IMR-90 (cell line): ENCODE measurements around the gene ABCC9. TPM values are rescaled to one million over a fixed set of nuclear protein-coding genes. Genes with fewer than 3 reads are reported as not detected.
A peak's percentile ranks its signal among the peaks of the same experiment; 100 is the strongest.

Experiments
- ATAC-seq: fragments of 200-7000 bp; cut with Tn5 transposase; 2 replicates; pipeline ENCODE4 v1.9.1; 2020; ENCODE audit warnings: low read depth, mild to moderate bottlenecking, moderate library complexity
- BruUV-seq: library from RNA; stranded (reverse); fragments of 400-500 nt; replicated peaks from 2 replicates; lab custom pipeline; 2021; lab: Mats Ljungman, UMichigan
- CTCF ChIA-PET: fragments of 300-600 bp; formaldehyde crosslinking; extraction: SDS; loops from one replicate; lab custom pipeline; 2021; ENCODE audit warnings: antibody characterized with exemption; lab: Yijun Ruan, JAX
- POLR2A ChIA-PET: fragments of 300-600 bp; sonication (Branson Sonifier 250); formaldehyde crosslinking; loops from one replicate; lab custom pipeline; 2022; ENCODE audit warnings: antibody characterized with exemption; ENCODE audit not compliant: unreplicated experiment; lab: Charles Lee
- DNase-seq: peaks from one replicate; pipeline ENCODE4 v3.0.0; 2013
- H2AFZ ChIP-seq: replicated peaks from 2 replicates; pipeline ENCODE3; 2013; ENCODE audit warnings: low read length, mild to moderate bottlenecking; ENCODE audit not compliant: poor library complexity
- H2AK5ac ChIP-seq: 2 replicates; pipeline ENCODE4 v1.6.1; 2013; ENCODE audit warnings: low read depth, low read length, inconsistent platforms
- H2AK9ac ChIP-seq: replicated peaks from 2 replicates; pipeline ENCODE3; 2013; ENCODE audit warnings: mild to moderate bottlenecking, low read depth, low read length, moderate library complexity; ENCODE audit not compliant: poor library complexity
- H2BK120ac ChIP-seq: 2 replicates; pipeline ENCODE4 v1.6.1; 2013; ENCODE audit warnings: low read depth, low read length, inconsistent platforms
- H2BK15ac ChIP-seq: 3 replicates; pipeline ENCODE4 v1.6.1; 2013; ENCODE audit warnings: low read depth, low read length, inconsistent platforms
- H2BK20ac ChIP-seq: 2 replicates; pipeline ENCODE4 v1.6.1; 2013; ENCODE audit warnings: low read depth, mild to moderate bottlenecking, inconsistent platforms, low read length, moderate library complexity
- H2BK5ac ChIP-seq: 2 replicates; pipeline ENCODE4 v1.6.1; 2013; ENCODE audit warnings: mild to moderate bottlenecking, low read depth, low read length, inconsistent platforms; ENCODE audit not compliant: poor library complexity, severe bottlenecking
- H3K14ac ChIP-seq: replicated peaks from 2 replicates; pipeline ENCODE4 v1.6.1; 2013; ENCODE audit warnings: low read depth, low read length, inconsistent platforms
- H3K18ac ChIP-seq: 2 replicates; pipeline ENCODE4 v1.6.1; 2013; ENCODE audit warnings: low read depth, low read length, control low read depth
- H3K23ac ChIP-seq: 2 replicates; pipeline ENCODE4 v1.6.1; 2013; ENCODE audit warnings: low read depth, low read length, inconsistent platforms
- H3K27ac ChIP-seq: 2 replicates; pipeline ENCODE4 v1.5.1; 2013; ENCODE audit warnings: mild to moderate bottlenecking, control low read depth, low read length; ENCODE audit not compliant: insufficient read depth
- H3K27me3 ChIP-seq: 2 replicates; pipeline ENCODE4 v1.6.1; 2013; ENCODE audit warnings: low read length; ENCODE audit not compliant: control insufficient read depth, insufficient read depth
- H3K36me3 ChIP-seq: 2 replicates; pipeline ENCODE4 v1.6.1; 2013; ENCODE audit warnings: low read length, mixed read lengths; ENCODE audit not compliant: control insufficient read depth, insufficient read depth
- H3K4ac ChIP-seq: 2 replicates; pipeline ENCODE4 v1.6.1; 2013; ENCODE audit warnings: low read depth, low read length, inconsistent platforms
- H3K4me1 ChIP-seq: 2 replicates; pipeline ENCODE4 v1.6.1; 2013; ENCODE audit warnings: low read length, mixed read lengths; ENCODE audit not compliant: control insufficient read depth, insufficient read depth
- H3K4me2 ChIP-seq: 2 replicates; pipeline ENCODE4 v1.6.1; 2013; ENCODE audit warnings: low read depth, mild to moderate bottlenecking, control low read depth, low read length, moderate library complexity
- H3K4me3 ChIP-seq: 2 replicates; pipeline ENCODE4 v1.5.1; 2013; ENCODE audit warnings: low read depth, mild to moderate bottlenecking, control low read depth, low read length, moderate library complexity; ENCODE audit not compliant: insufficient read depth
- H3K56ac ChIP-seq: 2 replicates; pipeline ENCODE4 v1.6.1; 2013; ENCODE audit warnings: low read length, inconsistent platforms; ENCODE audit not compliant: insufficient read depth; ENCODE audit errors: extremely low read depth
- H3K79me1 ChIP-seq, 2 experiments: 2 replicates each; pipeline ENCODE4 v1.6.1; 2013; ENCODE audit warnings: low read length in 2 of 2, inconsistent platforms in 1 of 2, low read depth in 1 of 2
- H3K9ac ChIP-seq: 2 replicates; pipeline ENCODE4 v1.6.1; 2013; ENCODE audit warnings: low read depth, low read length, control low read depth
- H3K9me1 ChIP-seq: 2 replicates; pipeline ENCODE4 v1.6.1; 2013; ENCODE audit warnings: low read length, inconsistent platforms; ENCODE audit not compliant: insufficient read depth
- H3K9me3 ChIP-seq: 2 replicates; pipeline ENCODE4 v1.6.1; 2013; ENCODE audit warnings: low read length; ENCODE audit not compliant: control insufficient read depth, insufficient read depth
- H4K20me1 ChIP-seq: 2 replicates; pipeline ENCODE4 v1.6.1; 2013; ENCODE audit warnings: low read length, inconsistent platforms; ENCODE audit not compliant: insufficient read depth
- H4K5ac ChIP-seq: 2 replicates; pipeline ENCODE4 v1.6.1; 2013; ENCODE audit warnings: mild to moderate bottlenecking, low read depth, low read length, control low read depth
- H4K8ac ChIP-seq, 2 experiments: 2 replicates each; pipeline ENCODE4 v1.6.1; 2013; ENCODE audit warnings: low read depth in 2 of 2, low read length in 2 of 2, control low read depth in 1 of 2, inconsistent platforms in 1 of 2
- H4K91ac ChIP-seq: 2 replicates; pipeline ENCODE4 v1.6.1; 2013; ENCODE audit warnings: low read depth, low read length, inconsistent platforms; ENCODE audit not compliant: insufficient read depth
- BHLHE40 ChIP-seq: fragments of 150-350 bp; IDR thresholded peaks from 2 replicates; pipeline ENCODE4 v1.6.1; 2016; ENCODE audit warnings: mild to moderate bottlenecking, low read depth, low read length
- CEBPB ChIP-seq: IDR thresholded peaks from 2 replicates; pipeline ENCODE4 v1.6.1; 2012; ENCODE audit warnings: low read depth, low read length, improper control_type of control experiment
- CHD1 ChIP-seq: IDR thresholded peaks from 2 replicates; pipeline ENCODE4 v1.6.1; 2012; ENCODE audit warnings: low read depth, low read length, improper control_type of control experiment
- CTCF ChIP-seq: conservative IDR thresholded peaks from 2 replicates; pipeline ENCODE4 v1.5.1; 2012; ENCODE audit warnings: mild to moderate bottlenecking, low read depth, low read length, improper control_type of control experiment
- ELK1 ChIP-seq: fragments of 150-350 bp; IDR thresholded peaks from 2 replicates; pipeline ENCODE4 v1.6.1; 2016; ENCODE audit warnings: low read depth, mild to moderate bottlenecking, low read length, moderate library complexity, borderline replicate concordance
- FOS ChIP-seq: fragments of 150-350 bp; IDR thresholded peaks from 2 replicates; pipeline ENCODE4 v1.6.1; 2016; ENCODE audit warnings: low read depth, low read length
- MAFK ChIP-seq: IDR thresholded peaks from 2 replicates; pipeline ENCODE4 v1.6.1; 2012; ENCODE audit warnings: low read depth, low read length, improper control_type of control experiment
- MAZ ChIP-seq: IDR thresholded peaks from 2 replicates; pipeline ENCODE4 v1.6.1; 2012; ENCODE audit warnings: low read depth, mild to moderate bottlenecking, low read length, improper control_type of control experiment, moderate library complexity, borderline replicate concordance
- MXI1 ChIP-seq: IDR thresholded peaks from 2 replicates; pipeline ENCODE4 v1.6.1; 2012; ENCODE audit warnings: low read depth, mild to moderate bottlenecking, low read length, moderate library complexity, borderline replicate concordance
- NFE2L2 ChIP-seq: fragments of 150-350 bp; IDR thresholded peaks from 2 replicates; pipeline ENCODE4 v1.6.1; 2016; ENCODE audit warnings: low read depth, mild to moderate bottlenecking, low read length
- POLR2A ChIP-seq: IDR thresholded peaks from 2 replicates; pipeline ENCODE4 v1.6.1; 2012; ENCODE audit warnings: mild to moderate bottlenecking, low read depth, low read length
- RAD21 ChIP-seq: IDR thresholded peaks from 2 replicates; pipeline ENCODE4 v1.6.1; 2012; ENCODE audit warnings: low read length, improper control_type of control experiment
- RCOR1 ChIP-seq: IDR thresholded peaks from 2 replicates; pipeline ENCODE4 v1.6.1; 2012; ENCODE audit warnings: mild to moderate bottlenecking, low read length, improper control_type of control experiment; ENCODE audit not compliant: insufficient replicate concordance
- RFX5 ChIP-seq: IDR thresholded peaks from 2 replicates; pipeline ENCODE4 v1.8.0; 2012; ENCODE audit warnings: low read depth, mild to moderate bottlenecking, low read length, moderate library complexity
- SMC3 ChIP-seq: fragments of 150-350 bp; IDR thresholded peaks from 2 replicates; pipeline ENCODE4 v1.6.1; 2016; ENCODE audit warnings: low read depth, mild to moderate bottlenecking, antibody characterized with exemption, low read length, moderate library complexity
- USF2 ChIP-seq: fragments of 150-350 bp; IDR thresholded peaks from 2 replicates; pipeline ENCODE4 v1.6.1; 2017; ENCODE audit warnings: mild to moderate bottlenecking, antibody characterized with exemption, low read length, low read depth
- WGBS, 2 experiments: methylation state at CpG; one replicate each; pipeline versions ENCODE4 v1.1.5 to v1.1.7; 2013; ENCODE audit warnings: missing lambda C conversion rate in 2 of 2; ENCODE audit not compliant: insufficient read length in 1 of 2; ENCODE audit errors: extremely low coverage in 2 of 2; 5-methylcytosine and 5-hydroxymethylcytosine counted together
- dilution Hi-C: fragments of 300-500 bp; cut with HindIII; formaldehyde crosslinking; loops from one replicate; pipeline ENCODE4 v1.14.3; 2018; ENCODE audit warnings: low sequenced_read_pairs; ENCODE audit not compliant: unreplicated experiment
- in situ Hi-C: fragments of 300-500 bp; cut with MboI; formaldehyde crosslinking; loops from 3 replicates; pipeline ENCODE4 v1.14.3; 2019; ENCODE audit warnings: low sequenced_read_pairs, inconsistent platforms, mixed read lengths
- intact Hi-C: fragments of 100-400 bp; cut with micrococcal nuclease; formaldehyde crosslinking; loops from 2 replicates; pipeline ENCODE4 v1.10.0; 2022
- polyA plus RNA-seq, 3 experiments: library from polyadenylated mRNA; depleted of rRNA; stranded (reverse); fragments of >200 nt; gene quantifications; 2 replicates each; pipeline ENCODE4 v1.2.3, GENCODE V29; 2012; ENCODE audit warnings: low replicate concordance in 1 of 3
- total RNA-seq: library from RNA; depleted of rRNA; stranded (reverse); fragments of >200 nt; gene quantifications from 2 replicates; pipeline ENCODE4 v1.2.3, GENCODE V29; 2012

ABCC9 gene
- total and polyA plus RNA-seq, 2 of the 4 experiments (the other 2 are of a cell fraction): 1.2 to 6.6 TPM

- no peak overlapping the region for H2BK15ac ChIP-seq
- H3K14ac ChIP-seq: no peak overlapping the region
- intact Hi-C loops (no loop called here), dilution Hi-C loops (no loop called here), in situ Hi-C loops (no loop called here)
- no peak overlapping the region for H3K4ac ChIP-seq
- no peak overlapping the region for H2BK5ac ChIP-seq
- no peak overlapping the region for H2BK20ac ChIP-seq
- no peak overlapping the region for H2AK9ac ChIP-seq
- no peak overlapping the region for H3K56ac ChIP-seq
- no peaks in the 10 kb centered on the region for H3K36me3 ChIP-seq
- peak; percentile 42; the same call in 1 of the 2 replicates for ATAC-seq
- H3K18ac ChIP-seq: no peak overlapping the region
- BruUV-seq: no TSS peak
- no peaks in the 10 kb centered on the region for H3K9me1 ChIP-seq
- no peak overlapping the region for H3K4me2 ChIP-seq
- no peak overlapping the region for H4K5ac ChIP-seq
- ChIA-PET CTCF (no interaction called here), POLR2A (interaction anchor here (0.6 kb wide), 1 partner anchor 1828 kb away, joined by 5 read pairs; no protein-coding TSS in a partner anchor)
- no peaks in the 10 kb centered on the region for H4K20me1 ChIP-seq
- H3K23ac ChIP-seq: no peak overlapping the region
- no CpG with 5 or more reads among the region's 1 CpG for WGBS, 2 experiments
- H2AFZ ChIP-seq: no peak overlapping the region
- no peak overlapping the region for H2AK5ac ChIP-seq
- H3K4me3 ChIP-seq: no peak overlapping the region
- H2BK120ac ChIP-seq: no peak overlapping the region
- H4K8ac ChIP-seq: no peak overlapping the region
- H3K27me3 ChIP-seq: no peaks in the 10 kb centered on the region
- no peaks in the 10 kb centered on the region for H3K4me1 ChIP-seq
- TF ChIP-seq USF2 (no peak), MAFK (no peak), CHD1 (no peak), BHLHE40 (no peak), ELK1 (no peak), RAD21 (no peak), MXI1 (no peak), CTCF (no peak), NFE2L2 (no peak), SMC3 (no peak), RCOR1 (no peak), RFX5 (no peak), POLR2A (no peak), FOS (no peak), CEBPB (no peak), MAZ (no peak)
- no peaks in the 10 kb centered on the region for H3K9me3 ChIP-seq
- H4K91ac ChIP-seq: no peak overlapping the region
- no peaks in the 10 kb centered on the region for H3K79me1 ChIP-seq
- no peak overlapping the region for H3K27ac ChIP-seq
- DNase-seq: peak; percentile 44
- H3K9ac ChIP-seq: no peak overlapping the region
Observed at GRCh38 chr12:21797539-21797938, 143.7 kb downstream of the ABCC9 start.
